Stimulated activated CD8-positive, alpha-beta memory T cell treated with anti-CD3 and anti-CD28 coated beads, Interleukin-4, amount 100 ng/mL, for 4 hours (primary cell): ENCODE results near the gene GDF11.
"Not testable (repeated sequence)": the region's sequence is repeated elsewhere in the genome, so short reads cannot be mapped to it uniquely, and the experiment has no call there.

Experiments used
- DNase-seq, 2 donors: peaks; one replicate each; pipeline ENCODE4 v3.0.0-alpha.2; 2020; ENCODE audit warnings: low read depth in 2 of 2, low spot score in 1 of 2

The GDF11 gene

DNA sequence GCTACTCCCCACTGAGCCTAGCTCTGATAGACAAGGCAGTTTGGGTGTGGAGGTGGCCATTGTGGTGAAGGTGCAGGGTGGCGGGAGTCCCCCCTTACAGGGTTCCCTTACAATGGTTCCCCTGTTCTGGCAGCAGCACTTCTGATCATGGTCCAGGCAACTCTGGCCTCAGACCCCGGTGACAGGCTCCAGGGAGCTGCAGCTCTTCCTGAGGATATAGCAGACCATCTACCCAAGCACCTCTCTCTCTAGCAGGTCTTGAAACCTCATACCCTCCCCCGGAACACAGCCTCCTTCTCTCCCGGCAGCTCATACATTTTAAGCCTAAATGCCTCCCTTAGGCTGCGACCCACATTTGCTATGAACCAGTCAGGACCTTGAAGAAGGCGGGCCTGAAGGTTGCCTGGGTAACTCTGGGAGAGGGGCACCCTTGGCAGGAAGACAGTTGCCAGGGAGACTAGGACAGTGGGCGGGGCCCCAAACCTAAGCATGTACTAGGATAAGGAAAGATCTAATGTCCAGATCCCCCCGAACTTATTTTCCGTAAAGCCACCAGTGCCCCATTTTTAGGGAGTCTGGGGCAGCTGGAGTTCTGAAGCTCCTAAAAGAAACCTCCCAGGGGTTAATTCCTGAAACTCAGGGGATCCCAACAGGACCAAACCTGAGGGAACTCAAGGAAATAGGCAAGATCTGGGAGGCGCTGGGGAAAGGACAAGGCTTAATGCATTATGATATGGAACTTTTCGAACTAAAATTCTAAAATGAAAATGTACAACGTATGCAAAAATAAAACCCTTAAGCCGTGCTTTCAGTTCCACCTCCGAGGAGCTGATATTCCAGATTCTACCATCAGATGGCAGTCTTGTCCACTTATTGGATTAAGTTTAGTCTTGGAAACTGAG is 4.5 kb upstream of the GDF11 start:
- peak; percentile 53 to 60 for DNase-seq

DNA sequence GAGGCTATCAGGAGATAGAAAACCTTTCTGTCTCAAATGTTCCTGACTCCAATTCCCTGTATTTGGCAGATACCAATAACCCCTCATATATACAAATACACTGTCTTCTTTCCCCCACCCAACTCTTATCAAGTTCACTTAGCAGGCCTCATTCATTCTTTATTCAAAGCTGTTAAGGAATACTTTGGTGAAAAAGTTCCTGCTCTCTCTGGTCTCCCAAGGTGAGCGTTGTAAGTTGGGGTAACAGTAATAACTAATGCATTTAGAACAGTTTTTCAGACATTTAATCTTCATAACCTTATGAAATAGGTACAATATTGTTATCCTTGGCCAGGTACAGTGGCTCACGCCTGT is 3.9 kb upstream of the GDF11 start:
- no peak for DNase-seq

DNA sequence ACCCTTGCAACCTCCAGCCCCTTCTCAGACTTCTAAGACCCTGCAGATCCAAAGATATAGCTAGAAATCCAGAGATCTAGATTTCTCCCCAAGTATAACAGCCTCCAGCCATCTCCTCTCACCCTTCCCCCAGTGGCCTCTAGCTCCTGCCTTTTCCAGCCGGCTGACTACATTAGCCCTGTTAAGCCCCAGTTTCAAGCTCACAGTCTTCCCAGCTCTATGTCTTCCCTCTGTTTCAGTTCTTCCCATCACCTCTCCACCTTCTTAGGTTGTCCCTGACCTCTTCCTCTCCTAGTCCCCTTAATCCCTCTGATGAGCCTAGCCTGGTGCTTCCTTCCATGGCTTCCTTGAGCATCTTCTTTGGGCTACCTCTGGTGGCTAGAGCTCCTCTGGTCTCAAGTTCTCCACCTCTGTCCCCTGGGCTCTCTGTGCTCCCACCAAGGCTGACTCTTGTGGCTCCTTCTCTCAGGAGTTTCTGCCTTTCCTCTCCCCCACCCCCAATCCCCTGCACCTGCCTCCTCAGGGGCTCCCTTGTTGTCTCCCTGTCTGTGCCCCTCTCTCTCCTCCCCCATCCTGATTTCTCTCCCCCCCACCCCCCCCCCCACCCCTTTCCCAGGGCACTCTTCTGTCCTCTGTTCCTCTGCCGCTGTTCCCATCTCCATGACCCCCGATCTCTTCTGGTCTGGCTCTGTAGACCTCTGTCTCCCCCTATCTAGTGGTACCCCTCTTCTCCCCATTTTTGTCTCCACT is 816 bp upstream of the GDF11 start:
- DNase-seq = no peak

DNA sequence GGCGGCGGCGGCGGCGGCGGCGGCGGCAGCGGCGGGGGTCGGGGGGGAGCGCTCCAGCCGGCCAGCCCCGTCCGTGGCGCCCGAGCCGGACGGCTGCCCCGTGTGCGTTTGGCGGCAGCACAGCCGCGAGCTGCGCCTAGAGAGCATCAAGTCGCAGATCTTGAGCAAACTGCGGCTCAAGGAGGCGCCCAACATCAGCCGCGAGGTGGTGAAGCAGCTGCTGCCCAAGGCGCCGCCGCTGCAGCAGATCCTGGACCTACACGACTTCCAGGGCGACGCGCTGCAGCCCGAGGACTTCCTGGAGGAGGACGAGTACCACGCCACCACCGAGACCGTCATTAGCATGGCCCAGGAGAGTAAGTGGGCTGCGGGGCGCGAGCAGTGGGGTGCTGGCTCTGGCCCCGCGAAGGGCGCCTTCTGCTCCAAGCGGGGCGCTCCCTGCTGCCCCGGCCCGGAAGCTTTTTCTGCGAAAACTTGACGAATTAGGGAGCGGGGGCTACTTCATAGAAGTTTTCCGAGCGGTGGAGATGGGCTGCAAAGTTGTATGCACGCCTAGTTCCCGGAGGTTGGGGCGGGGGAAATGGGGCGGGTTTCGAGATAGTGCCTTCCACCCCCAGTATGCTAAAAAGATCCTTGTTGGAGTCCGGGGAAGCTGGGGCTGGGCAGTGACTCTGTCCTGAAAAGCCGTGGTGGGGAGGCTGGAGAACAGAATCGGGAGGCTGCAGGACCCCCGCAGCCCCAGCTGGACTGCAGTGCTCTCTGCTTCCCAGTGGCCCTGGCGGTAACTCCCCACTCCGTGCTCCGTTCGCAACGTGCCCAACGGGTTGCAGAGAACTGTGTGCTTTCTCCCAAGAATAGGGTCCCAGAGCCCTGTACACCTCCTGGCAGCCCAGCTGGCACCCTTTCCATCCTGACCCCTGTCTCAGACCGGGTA is 751 bp downstream of the GDF11 start:
- no peak for DNase-seq

DNA sequence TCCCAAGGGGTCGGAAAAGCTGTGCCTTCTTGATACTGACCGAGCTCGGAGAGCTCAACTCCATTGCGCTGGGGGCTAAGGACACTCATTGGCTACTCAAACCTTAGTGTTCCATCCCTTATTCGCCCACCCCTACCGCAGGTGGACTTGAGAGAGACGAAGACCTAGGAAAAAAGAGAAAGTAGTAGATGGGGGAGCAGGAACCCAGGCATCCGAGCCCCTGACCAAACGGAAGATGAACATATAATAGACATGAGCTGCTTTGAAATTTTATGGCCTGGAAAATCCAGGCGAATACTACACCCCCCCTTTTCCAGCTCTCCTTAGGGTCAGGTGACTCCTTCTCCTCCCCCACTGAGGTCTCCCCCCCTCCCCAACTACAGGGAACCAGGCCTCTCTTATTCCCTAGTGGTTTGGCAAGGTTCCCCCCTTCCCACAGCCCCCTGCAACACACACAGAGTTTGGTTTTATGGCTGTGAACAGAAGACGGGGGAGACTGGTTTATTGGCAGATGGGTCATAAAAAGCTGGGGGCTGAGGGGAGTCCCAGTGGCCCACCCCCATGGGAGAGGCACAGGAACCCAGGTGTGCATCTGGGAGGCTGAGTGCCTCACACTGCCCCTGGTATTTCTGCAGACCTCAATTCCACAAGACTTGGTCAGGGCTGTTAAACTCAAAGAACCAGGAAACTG is 1.6 kb downstream of the GDF11 start:
- no peak for DNase-seq

DNA sequence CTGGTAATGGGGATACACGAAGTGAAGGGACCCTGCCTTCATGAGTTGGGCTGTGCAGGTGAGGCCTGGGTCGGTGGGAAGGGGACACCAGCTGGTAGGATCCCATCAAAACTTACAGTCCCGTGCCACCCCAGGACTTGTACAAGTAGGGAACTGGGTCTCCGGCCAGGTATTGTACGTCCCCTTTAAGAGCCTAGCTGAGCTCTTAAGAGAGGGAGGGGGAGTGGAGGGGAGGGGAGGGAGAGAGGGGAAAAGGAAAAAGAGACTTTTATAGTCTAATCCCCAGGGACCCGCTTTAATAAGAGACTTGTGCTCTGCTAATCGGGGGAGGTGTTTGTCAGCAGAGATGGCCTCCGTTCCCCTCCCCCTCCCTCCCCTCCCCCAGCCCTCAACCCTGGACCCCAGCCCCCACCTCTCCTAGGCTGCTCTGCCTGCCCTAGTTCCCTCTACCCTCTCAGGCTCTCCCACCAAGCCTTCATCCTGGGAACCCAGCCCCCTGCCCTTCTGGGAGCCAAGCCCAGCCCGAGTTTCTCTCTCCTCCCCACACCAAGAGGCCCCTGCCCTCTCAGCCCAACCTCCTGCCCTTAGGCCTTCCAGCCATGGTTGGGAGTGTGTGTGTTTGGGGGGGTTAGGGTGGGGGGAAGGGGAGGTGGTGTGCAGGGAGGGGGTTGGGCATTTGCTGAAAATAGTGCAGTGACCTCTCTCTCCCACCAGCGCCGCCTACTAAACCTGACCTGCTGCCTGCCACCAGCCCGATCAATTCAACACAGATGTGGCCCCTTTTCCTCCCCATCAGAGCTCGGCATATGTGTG is 2.6 kb downstream of the GDF11 start:
- no peak for DNase-seq

DNA sequence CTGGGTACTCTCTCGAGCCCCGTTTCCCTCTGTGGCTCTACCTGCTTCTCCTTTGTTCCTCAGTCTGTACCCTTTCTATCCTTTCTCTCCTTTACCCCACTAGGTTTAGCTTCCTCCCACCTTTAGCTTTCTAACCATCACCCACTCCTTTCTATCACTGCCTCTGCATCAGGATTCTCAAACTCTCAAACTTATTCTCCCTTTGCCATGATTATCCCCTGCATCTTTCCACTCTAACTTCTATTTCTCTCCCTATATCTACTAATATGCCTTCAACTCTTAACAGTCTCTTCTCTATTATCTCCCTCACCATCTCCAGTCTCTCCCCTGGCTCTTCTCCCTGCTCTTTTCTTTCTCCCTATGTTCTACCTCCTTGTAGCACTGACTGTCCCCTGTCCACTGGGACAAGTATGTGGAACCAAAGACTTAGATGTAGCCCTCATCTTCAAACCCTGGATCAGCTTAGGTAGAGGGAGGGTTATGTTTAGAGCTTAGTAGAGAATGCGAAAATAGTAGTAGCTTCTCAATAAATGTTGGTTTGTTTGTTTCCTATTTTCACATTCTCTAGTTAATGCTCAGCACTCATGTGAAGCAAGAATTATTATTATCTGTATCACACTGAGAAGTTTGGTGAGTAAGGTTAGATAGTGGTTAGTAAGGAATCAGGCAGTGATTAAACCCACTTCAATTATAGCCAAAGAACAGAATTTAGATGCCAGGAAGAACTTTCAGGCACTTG is 3.4 kb downstream of the GDF11 start:
- no peak for DNase-seq

DNA sequence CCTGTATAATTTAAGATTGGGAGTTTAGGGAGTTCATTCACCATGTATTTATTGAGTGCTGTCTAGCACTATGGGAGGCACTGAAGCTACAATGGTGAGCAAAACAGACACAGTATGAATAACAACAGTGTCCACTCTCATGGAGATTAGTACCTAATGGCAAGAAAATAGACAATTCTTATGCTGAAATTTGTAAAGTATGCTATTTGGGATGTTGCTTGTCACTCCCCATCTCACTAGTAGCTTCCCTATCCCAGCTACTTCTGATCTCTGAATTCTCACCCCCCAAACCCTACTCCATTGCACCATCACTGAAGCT is 4.0 kb downstream of the GDF11 start:
- no peak for DNase-seq

DNA sequence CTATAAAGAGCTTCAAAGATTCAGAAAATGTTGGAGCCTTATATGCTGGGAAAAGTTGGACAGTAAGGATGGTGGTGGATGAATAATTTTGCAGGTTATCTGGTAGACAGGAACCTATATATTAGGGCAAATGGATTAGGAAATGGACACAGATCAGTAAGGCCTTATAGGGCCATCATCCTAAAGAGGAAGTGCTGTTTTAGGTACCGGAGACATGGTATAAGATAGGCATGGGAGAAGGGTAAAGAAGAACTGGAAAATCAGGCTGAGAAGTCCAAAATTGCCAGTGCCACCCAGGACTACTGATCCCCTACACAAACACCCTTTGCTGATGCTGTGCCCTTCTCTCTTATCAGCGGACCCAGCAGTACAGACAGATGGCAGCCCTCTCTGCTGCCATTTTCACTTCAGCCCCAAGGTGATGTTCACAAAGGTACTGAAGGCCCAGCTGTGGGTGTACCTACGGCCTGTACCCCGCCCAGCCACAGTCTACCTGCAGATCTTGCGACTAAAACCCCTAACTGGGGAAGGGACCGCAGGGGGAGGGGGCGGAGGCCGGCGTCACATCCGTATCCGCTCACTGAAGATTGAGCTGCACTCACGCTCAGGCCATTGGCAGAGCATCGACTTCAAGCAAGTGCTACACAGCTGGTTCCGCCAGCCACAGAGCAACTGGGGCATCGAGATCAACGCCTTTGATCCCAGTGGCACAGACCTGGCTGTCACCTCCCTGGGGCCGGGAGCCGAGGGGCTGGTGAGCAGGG is 5.5 kb downstream of the GDF11 start:
- no peak for DNase-seq

DNA sequence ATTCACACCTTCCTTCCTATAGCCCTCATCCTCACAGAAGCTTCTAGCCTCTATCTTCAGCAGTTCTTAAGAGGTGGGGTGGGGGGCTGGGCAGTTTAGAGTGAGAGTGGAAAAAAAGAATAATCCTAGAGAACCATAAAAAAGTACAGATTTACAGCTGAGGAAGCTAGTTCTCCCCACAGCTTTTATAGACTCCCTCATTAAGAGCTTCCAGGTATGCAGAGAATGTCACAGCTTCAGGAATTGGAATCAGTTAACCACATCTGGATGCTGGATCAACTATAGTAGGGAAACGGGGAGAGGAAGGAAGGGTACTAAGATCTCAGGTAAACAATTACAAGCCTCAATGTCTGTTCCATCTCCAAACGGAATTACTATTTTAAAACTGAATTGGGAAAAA is 12.3 kb downstream of the GDF11 start:
- no peak for DNase-seq

DNA sequence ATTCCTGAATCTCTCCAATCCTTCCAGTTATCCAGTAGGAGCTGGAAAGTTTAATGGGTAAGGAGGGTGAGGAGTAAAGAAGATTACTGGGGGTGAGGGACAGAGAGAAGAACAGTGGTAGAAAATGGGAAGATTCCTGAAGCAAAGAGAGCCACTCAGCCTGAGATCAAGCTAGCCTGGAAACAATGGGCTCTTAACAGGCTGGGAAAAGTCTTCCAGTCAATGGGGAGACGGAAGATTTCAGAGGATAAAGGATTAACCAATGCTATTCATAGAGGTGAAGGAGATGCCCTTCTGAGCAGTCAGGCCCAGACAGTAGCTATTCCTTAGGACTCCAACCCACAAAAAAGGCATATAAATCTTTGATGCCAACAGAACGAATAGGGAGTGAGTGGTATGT is 14.8 kb downstream of the GDF11 start:
- DNase-seq = no peak

DNA sequence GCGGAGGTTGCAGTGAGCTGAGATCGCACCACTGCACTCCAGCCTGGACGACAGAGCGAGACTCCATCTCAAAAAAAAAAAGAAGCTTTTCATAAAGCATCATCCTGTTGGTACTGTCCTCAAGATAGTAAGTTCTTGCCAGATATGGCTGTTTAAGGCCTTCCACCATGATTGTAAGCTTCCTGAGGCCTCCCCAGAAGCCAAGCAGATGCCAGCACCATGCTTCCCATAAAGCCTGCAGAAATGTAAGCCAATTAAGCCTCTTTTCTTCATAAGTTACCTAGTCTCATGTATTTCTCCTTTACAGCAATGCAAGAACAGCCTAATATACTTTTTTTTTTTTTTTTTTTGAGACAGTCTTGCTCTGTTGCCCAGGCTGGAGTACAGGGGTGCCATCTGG is 15.7 kb downstream of the GDF11 start:
- DNase-seq = not testable (repeated sequence)

DNA sequence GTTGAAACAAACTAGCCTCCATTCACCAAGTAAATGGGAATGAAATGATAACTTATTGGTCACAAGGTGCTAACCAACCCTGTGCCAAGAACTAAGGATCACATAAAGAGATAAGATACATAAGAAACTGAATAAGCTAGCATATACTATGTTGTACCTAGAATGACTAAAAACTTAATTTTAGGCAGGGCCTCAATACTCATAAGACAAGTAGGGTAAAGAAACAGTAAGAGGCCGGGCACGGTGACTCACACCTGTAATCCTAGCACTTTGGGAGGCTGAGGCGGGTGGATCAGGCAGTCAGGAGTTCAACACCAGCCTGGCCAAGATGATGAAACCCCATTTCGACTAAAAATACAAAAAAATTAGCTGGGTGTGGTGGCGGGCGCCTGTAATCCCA is 17.7 kb downstream of the GDF11 start:
- no peak for DNase-seq

DNA sequence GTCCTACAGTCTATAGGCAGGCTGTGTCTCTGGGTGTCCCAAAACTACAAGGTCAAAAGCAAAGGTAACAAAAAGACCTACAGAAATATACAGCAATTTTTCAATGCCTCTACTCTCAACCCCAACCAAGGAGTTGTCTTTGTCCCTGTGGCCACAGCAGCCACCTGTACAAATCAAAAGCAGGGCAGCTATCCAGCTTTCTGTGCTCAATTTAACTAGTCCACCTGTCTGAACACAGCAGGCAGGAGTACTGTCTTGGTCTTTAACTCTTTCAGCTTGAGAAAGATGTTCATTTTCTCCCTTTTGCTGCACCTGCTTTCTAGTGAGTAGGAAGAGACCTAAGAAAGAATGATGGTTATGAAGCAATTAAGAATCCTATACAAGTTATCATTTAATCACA is 19.7 kb downstream of the GDF11 start:
- no peak for DNase-seq

DNA sequence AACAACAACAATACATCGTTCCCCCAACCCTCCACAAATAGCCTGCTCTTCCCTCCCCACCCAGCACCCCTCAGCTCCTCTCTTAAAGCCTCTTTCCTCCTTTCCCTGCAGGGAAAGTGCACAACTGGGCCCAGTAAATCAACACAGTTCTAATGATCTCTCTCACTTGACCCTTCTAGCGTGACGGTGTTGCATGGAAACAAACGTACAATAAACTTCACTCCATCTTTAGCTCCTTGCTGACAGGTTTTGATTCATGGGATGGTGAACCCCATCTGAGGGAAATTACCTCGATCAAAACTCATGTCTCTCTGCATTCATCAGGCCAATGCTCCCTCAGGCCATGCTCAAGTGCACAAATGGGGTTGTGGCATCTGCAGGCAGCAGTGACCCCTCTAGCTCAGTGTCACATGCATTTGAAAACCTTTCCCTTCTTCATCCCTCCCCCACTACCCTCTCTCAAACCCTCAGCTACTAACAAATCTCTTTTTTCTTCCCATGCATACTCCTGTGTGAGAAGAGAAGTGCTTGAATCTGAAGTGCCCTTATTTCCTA is 22.9 kb downstream of the GDF11 start:
- no peak for DNase-seq

DNA sequence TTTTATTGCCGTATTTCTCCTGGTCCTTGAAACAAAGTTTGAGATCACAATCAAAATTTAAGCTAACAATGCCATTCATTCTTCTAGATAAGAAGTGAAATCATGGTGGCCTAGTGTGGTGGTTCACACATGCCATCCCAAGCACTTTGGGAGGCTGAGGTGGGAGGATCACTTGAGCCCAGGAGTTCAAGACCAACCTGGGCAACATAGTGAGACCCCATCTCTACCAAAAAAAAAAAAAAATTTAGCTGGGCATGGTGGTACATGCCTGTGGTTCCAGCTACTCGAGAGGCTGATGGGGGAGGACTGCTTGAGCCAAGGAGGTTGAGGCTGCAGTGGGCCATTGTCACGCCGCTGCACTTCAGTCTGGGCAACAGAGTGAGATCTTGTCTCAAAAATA is 24.2 kb downstream of the GDF11 start:
- no peak for DNase-seq

DNA sequence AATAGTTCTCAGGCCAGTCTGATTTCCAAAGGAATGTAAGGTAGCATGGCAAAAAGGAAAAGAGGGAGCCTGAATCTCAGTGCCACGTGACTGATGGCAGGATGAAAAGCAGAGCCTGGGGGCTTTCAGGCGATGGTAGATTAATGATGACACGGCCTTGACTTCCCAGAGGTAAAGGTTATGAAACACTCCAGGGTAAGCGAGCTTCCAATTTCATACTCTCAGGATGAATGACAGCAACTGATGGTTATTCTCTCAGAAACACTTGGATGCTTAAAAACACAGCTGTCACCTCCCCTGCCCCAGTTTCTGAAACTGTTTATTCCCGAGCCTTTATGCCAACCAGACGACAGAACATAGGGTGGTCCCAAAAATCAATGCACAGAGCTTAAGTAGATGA is 28.8 kb downstream of the GDF11 start:
- no peak for DNase-seq

DNA sequence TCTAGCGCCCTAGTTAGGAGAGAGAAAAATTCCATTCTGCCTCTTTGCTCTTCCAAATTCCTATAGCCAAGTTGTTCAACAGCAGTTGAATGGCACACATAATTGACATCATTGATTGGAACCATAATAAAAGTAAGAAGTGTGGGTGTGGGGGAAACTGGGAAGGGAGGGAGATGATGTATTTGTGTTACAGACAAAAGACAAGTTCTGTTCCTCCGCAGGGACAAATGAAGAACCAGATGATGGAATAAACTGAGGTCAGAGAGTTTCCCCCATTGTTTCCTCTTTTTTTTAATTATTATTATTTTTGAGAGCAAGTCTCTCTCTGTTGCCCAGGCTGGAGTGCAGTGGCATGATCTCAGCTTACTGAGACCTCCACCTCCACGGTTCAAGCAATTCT is 34.9 kb downstream of the GDF11 start:
- DNase-seq = no peak

DNA sequence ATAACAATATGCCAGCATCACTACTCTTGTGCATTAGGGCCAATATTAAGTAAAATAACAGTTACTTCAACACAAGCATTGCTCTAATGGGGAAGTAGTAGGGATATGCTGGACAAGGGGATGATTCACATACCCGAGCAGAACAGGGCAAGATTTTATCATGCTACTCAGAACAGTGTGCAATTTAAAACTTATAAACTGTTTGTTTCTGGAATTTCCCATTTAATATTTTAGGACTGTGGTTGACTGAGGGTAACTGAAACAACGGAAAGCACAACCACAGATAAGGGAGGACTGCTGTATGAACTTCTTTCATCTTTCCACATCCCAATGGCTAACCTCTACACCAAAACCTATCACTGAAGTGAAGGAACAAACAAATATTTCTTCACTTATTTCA is 37.8 kb downstream of the GDF11 start:
- no peak for DNase-seq
